ENCODE data around the gene TMEM60. TPM values are rescaled to one million over a fixed set of nuclear protein-coding genes. Genes with fewer than 3 reads are reported as not detected.
A peak's percentile ranks its signal among the peaks of the same experiment; 100 is the strongest.

The TMEM60 gene
- total RNA-seq, 2 experiments from 2014 or later, result 19.2 to 29.7 TPM

GRCh38 chr7:77808517-77808916, 10.3 kb upstream of the TMEM60 start:
- no peak for DNase-seq (ENCODE audit: low spot score)

DNA sequence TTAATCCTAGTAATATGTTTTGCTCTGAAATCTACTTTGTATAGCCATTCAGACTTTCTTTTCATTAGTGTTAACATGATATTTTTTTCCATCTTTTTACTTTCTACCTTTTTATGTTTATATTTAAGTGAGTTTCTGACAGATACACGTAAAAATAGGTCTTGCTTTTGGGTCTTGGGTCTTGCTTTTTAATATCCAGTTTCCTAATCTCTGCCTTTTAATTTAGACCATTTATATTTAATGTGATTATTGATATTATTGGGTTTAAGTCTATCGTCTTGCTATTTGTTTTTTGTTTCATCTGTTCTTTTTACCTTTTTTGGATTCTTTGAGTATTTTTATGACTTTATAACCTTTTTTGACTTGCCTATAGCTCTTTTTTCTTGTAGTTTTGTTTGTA, 8.2 kb upstream of the TMEM60 start:
- TF ChIP-seq CTCF (conservative IDR thresholded peaks at IDR 0.05; ENCODE audit: low read length) (no peak), EZH2phosphoT487 (IDR thresholded peaks at IDR 0.05; ENCODE audit: borderline replicate concordance, low read depth, low read length) (no peak)
- H4K20me1 ChIP-seq (ENCODE audit: insufficient read depth, low read length), result 0 out of 2 replicates have a peak, but pooled peaks cover 3% of the 10 kb centered on the region
- H3K4me2 ChIP-seq (ENCODE audit: low read length), result no peak overlapping the region
- no peak overlapping the region for H3K27ac ChIP-seq (ENCODE audit: low read depth, low read length, poor library complexity, severe bottlenecking)
- CTCF ChIA-PET (ENCODE audit: unreplicated experiment), result no interaction called here
- DNase-seq (ENCODE audit: low spot score), result no peak
- BruUV-seq (replicated peaks), result no TSS peak
- peaks cover 100% of the 10 kb centered on the region for H3K79me2 ChIP-seq (ENCODE audit: insufficient read depth, low read depth, low read length)
- no peak overlapping the region for H3K4me3 ChIP-seq (ENCODE audit: low read depth, low read length, poor library complexity, severe bottlenecking)
- peaks cover 24% of the 10 kb centered on the region for H3K4me1 ChIP-seq (ENCODE audit: insufficient read depth, low read length, poor library complexity, severe bottlenecking)
- H2AFZ ChIP-seq (ENCODE audit: low read length), result no peak overlapping the region
- POLR2A ChIA-PET, result interaction anchor here (0.6 kb wide), 1 partner anchor 102 kb away, joined by 3 read pairs; no protein-coding TSS in a partner anchor
- peaks cover 69% of the 10 kb centered on the region for H3K9me3 ChIP-seq (ENCODE audit: low read length)
- H3K9me2 ChIP-seq (ENCODE audit: insufficient read depth, low read length), result no peaks in the 10 kb centered on the region
- intact Hi-C loops (cut with micrococcal nuclease; ENCODE audit: unreplicated experiment), result no loop called here
- H3K36me3 ChIP-seq (ENCODE audit: insufficient read depth, low read length), result peaks cover 98% of the 10 kb centered on the region

More at GRCh38 chr7:77808517-77808916, 10.3 kb upstream of the TMEM60 start:
- Histone ChIP-seq H3K4me2 (ENCODE audit: low read length) (no peak overlapping the region), H3K27ac (ENCODE audit: low read depth, low read length, poor library complexity, severe bottlenecking) (no peak overlapping the region), H2AFZ (ENCODE audit: low read length) (no peak overlapping the region), H3K9me3 (ENCODE audit: low read length) (peaks cover 77% of the 10 kb centered on the region), H3K79me2 (ENCODE audit: insufficient read depth, low read depth, low read length) (peaks cover 100% of the 10 kb centered on the region), H3K4me3 (ENCODE audit: low read depth, low read length, poor library complexity, severe bottlenecking) (no peak overlapping the region), H3K4me1 (ENCODE audit: insufficient read depth, low read length, poor library complexity, severe bottlenecking) (peaks cover 3% of the 10 kb centered on the region), H3K9me2 (ENCODE audit: insufficient read depth, low read length) (no peaks in the 10 kb centered on the region), H3K36me3 (ENCODE audit: insufficient read depth, low read length) (peaks cover 98% of the 10 kb centered on the region), H4K20me1 (ENCODE audit: insufficient read depth, low read length) (no peaks in the 10 kb centered on the region)
- no TSS peak for BruUV-seq (replicated peaks)
- TF ChIP-seq EZH2phosphoT487 (IDR thresholded peaks at IDR 0.05; ENCODE audit: borderline replicate concordance, low read depth, low read length) (no peak), CTCF (conservative IDR thresholded peaks at IDR 0.05; ENCODE audit: low read length) (no peak)
- POLR2A ChIA-PET, result interaction anchor here (0.6 kb wide), 1 partner anchor 28 kb away, joined by 3 read pairs; no protein-coding TSS in a partner anchor
- intact Hi-C loops (cut with micrococcal nuclease; ENCODE audit: unreplicated experiment), result no loop called here
- CTCF ChIA-PET (ENCODE audit: unreplicated experiment), result no interaction called here

DNA sequence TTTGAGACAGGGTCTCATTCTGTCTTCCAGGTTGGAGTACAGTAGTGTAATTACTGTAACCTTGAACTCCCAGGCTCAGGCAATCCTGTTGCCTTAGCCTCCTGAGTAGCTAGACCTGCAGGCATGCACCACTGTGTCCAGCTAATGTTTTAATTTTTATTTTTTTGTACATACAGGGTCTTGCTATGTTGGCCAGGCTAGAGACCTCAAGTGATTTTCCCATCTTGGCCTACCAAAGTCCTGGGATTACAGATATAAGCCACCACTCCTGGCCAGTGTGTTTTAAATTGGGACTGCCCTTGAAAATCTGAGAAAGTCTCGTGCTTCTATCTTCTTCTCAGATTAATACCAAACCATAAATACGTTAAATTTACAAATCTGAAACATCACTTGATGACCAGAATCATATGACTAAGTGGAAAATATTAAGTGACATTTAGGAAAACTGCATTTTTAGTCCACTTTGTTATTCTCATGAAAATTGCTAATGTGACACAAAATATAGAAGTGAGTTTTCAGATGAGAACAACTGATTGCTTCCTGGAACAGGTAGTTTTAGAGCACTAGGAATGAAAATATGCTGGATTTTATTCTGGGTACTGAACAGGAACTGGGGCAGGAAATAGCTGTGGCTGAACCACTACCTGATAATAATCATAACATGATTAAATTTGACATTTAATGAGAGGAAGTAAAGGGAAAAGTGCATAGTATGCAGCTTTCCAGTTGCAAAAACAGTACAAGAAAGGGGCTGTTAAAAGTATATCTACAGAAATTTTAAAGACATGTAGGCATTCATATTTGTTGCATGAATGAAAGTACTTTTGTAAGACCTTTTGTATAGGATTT, 4.5 kb upstream of the TMEM60 start:
- H3K79me2 ChIP-seq (ENCODE audit: insufficient read depth, low read depth, low read length), result peaks cover 93% of the 10 kb centered on the region
- POLR2A ChIA-PET, result interaction anchor here (0.6 to 1.6 kb wide), 10 partner anchors 21 to 132 kb away, joined by 3 to 7 read pairs (median 3); no protein-coding TSS in a partner anchor

More for the DNA sequence above, 4.5 kb upstream of the TMEM60 start:
- Histone ChIP-seq H3K4me2 (ENCODE audit: low read length) (peak overlapping the region; percentile 83), H3K36me3 (ENCODE audit: insufficient read depth, low read length) (peaks cover 71% of the 10 kb centered on the region), H3K27ac (ENCODE audit: low read depth, low read length, poor library complexity, severe bottlenecking) (peak overlapping the region; percentile 36), H2AFZ (ENCODE audit: low read length) (no peak overlapping the region), H3K4me3 (ENCODE audit: low read depth, low read length, poor library complexity, severe bottlenecking) (peak overlapping the region; percentile 20), H3K4me1 (ENCODE audit: insufficient read depth, low read length, poor library complexity, severe bottlenecking) (peaks cover 36% of the 10 kb centered on the region), H4K20me1 (ENCODE audit: insufficient read depth, low read length) (peaks cover 18% of the 10 kb centered on the region), H3K9me2 (ENCODE audit: insufficient read depth, low read length) (no peaks in the 10 kb centered on the region), H3K9me3 (ENCODE audit: low read length) (peaks cover 41% of the 10 kb centered on the region)
- DNase-seq (ENCODE audit: low spot score), result peak; percentile 23
- CTCF ChIA-PET (ENCODE audit: unreplicated experiment), result interaction anchor here (0.6 kb wide), 1 partner anchor 217 kb away, joined by 4 read pairs; no protein-coding TSS in a partner anchor
- intact Hi-C loops (cut with micrococcal nuclease; ENCODE audit: unreplicated experiment), result no loop called here
- BruUV-seq (replicated peaks), result no TSS peak
- TF ChIP-seq CTCF (conservative IDR thresholded peaks at IDR 0.05; ENCODE audit: low read length) (no peak), EZH2phosphoT487 (IDR thresholded peaks at IDR 0.05; ENCODE audit: borderline replicate concordance, low read depth, low read length) (no peak)

All from OCI-LY7 (cell line).